SKM-1 treated with dmso at 0.1 percent for 144 hours (cell line): ENCODE results near the gene CBLB.
"Not testable (repeated sequence)": the region's sequence is repeated elsewhere in the genome, so short reads cannot be mapped to it uniquely, and the experiment has no call there.

ENCODE experiments used
- DNase-seq: peaks from one replicate; lab custom pipeline; 2025; ENCODE audit not compliant: unreplicated experiment; lab: John Stamatoyannopoulos, UW

Gene CBLB

GRCh38 chr3:105762214-105762613 lies 106.6 kb downstream of the CBLB start:
- not testable (repeated sequence) for DNase-seq

DNA sequence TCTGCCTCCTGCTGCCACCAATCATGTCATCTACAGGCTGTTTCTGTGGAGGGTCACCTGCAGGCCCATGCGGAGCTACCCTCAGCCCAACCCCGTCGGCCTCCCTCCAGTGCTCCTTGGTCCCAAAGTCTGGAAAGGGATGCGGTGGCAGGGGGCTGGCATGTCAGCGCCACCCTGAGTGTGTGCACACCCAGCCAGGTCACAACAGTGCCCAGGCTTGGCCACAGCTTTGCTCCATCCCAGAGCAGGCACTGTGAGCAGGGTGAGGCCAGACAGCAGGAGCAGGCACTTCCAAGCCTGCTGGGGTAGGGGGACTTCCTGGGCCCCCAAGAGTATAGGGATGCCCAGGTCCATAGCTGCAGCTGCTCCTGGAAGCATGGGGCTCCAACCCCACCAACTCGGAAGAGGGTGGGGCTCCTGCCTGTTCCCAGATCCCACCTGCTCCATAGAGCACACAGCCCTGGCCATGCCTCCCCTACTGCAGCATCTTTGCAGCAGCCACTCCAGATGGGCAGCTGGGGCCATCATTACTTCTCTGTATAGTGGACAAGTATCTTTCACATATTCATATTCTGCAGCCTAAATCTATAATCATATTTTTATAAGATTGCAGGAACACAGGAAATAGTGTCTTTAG lies 109.3 kb downstream of the CBLB start:
- DNase-seq, result no peak

DNA sequence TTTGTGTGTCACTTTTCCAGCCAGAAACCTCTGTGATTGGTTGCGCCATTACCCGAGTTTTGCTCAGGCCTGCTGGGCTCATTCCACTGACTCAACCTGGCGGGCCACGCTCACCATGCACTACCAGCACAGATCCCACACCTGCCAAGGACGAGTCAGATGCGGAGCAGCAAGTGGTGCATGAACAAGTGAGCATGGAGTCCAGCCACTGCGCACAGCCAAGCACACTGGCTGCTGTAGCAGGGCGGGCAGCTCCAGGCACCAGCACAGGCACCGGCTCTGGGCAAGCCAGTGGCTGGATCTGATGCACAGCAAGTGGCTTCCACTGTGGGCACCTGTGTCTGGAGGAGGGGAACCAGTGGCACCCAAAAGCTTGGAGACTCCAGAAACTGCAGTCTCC lies 110.4 kb downstream of the CBLB start:
- DNase-seq, result no peak

- DNase-seq, result no peak
Observed at GRCh38 chr3:105755121-105755886, 113.5 kb downstream of the CBLB start.

DNA sequence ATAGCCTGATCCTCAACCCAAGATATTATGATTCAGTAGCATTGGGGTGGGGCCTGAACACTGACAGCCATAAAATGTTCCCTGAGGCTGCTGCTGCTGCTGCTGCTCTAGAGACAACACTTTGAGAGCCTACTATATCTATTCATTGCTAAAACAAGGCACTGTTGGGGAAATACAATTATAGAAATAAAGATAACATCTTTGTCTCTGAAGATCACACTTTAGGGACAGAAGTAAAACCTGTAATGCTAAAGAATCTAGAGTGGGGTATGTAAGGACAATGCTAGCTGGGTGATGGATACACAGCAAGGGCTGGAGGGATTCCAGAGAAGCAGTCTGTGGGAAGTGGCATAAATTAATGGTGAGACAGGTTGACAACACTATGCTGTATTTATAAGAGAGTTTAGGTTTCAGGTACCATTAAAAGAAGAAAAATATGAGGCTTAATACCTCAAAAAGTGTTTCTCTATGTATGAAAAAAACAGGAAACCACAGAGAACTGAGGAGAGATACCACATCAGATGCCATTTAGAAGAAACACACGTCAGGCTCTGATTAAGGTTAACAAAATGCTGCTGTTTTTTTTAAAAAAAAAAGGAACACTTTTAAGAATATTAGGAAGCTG lies 115.9 kb downstream of the CBLB start:
- DNase-seq, result no peak

DNA sequence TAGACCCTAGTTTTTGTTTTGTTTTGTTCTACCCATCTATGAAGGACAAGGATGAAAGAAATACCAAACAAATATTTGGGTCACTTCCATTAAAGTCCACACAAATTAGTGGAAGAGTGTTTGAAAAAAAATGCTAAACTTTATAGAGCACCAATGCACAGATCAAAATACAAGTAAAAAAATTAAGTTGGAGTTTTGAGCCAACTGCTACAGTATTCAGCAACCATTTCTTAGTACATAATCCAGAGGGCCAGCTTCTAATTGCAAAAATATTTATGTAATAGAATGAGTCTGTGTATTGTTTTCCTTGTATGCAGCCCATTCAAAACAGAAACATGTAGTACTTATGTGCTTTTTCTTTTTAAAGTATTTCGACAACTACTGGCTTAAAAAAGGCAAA lies 121.1 kb downstream of the CBLB start:
- DNase-seq, result no peak

GRCh38 chr3:105747060-105747541 lies 121.7 kb downstream of the CBLB start:
- no peak for DNase-seq

GRCh38 chr3:105746231-105746996 lies 122.4 kb downstream of the CBLB start:
- no peak for DNase-seq

DNA sequence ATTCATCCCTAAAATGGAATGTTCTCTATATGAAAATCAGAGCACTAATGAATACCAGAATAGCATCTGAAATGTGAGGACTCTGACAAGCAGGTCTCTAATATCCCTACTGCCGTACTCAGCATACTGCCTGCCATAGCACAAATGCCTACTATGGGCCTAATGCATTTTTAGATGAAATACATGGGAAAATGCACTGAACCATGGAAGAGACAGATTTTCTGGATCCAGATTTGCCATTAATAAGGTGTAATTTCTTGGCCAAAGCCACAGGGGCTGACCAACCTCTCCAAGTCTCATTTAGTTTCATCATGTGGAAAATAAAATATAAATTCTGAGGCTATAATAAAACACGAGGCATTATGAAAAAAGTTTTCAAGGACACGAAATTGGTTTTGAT lies 123.8 kb downstream of the CBLB start:
- no peak for DNase-seq

DNA sequence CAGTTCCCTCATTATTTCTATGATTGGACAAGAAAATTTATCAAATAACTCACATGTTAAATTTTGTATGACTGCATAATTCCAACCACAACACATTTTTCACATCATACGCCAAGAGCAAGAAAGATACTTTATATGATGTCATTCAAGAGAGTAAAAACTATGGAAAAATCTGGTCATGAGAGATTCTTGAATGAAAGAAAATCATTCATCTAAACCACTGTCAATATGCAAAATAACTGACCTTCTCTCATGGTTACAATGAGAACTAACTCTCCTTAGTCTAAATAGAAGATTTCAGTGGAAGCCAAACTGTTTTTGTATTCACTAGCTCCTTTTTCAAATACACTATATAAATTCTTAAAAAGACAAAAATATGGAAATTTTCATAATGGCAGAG lies 124.6 kb downstream of the CBLB start:
- no peak for DNase-seq

DNA sequence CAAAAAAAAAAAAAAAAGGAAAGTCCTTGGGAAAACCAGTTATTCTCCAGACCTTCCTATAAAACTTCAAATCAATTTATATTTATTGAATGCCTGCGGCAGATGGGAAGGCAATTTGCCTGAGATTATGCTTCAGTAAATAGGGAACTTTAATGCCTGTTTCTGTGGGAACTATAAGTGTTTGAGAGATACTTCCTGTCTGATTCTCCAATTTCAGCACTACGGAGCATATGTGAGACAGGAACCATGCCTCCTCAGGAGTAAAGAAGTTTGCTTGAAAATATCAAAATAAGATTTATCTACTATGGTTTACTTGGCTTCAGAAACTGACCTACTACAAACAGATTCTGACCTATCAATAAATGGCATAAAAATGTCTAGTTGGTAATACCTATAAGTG lies 135.5 kb downstream of the CBLB start:
- no peak for DNase-seq

- no peak for DNase-seq
Observed at GRCh38 chr3:105731686-105732085, 137.1 kb downstream of the CBLB start.

- DNase-seq, result no peak
Observed at GRCh38 chr3:105730801-105731354, 137.9 kb downstream of the CBLB start.

- no peak for DNase-seq
Observed at GRCh38 chr3:105729667-105730066, 139.1 kb downstream of the CBLB start.

GRCh38 chr3:105728771-105729312 lies 140.0 kb downstream of the CBLB start:
- no peak for DNase-seq

DNA sequence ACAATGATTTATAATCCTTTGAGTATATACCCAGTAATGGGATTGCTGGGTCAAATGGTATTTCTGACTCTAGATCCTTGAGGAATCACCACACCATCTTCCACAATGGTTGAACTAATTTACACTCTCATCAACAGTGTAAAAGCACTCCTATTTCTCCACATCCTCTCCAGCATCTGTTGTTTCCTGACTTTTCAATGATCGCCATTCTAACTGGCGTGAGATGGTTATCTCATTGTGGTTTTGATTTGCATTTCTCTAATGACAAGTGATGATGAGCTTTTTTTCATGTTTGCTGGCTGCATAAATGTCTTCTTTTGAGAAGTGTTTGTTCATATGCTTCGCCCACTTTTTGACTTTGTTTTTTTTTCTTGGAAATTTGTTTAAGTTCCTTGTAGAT lies 141.8 kb downstream of the CBLB start:
- not testable (repeated sequence) for DNase-seq

DNA sequence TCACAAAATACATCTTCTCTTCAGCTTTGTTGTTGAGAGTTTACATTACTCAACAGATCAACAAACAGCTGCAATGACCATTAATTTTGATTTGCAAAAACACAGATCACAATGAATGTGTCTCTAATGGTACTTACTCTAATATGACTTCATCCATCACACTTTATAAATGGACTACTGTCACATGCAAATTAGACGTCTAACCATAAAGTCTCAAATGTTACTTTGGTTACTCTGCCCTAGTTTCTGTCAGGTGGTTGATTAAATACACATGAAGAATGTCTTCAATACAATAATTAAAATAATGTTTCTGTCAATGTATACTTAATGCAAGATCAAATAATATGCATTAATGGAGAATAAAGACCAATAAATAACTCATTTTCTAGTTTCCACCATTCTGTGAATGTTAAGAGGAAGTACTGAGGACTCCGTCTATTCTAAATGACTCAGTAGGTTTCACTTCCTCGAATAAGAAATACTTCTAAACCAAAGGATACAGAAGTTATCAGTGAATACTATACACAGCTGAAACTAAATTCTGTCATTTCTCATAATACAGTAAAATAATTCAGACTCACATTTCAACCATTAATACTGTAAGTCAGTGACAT lies 145.8 kb downstream of the CBLB start:
- peak; percentile 81 for DNase-seq

DNA sequence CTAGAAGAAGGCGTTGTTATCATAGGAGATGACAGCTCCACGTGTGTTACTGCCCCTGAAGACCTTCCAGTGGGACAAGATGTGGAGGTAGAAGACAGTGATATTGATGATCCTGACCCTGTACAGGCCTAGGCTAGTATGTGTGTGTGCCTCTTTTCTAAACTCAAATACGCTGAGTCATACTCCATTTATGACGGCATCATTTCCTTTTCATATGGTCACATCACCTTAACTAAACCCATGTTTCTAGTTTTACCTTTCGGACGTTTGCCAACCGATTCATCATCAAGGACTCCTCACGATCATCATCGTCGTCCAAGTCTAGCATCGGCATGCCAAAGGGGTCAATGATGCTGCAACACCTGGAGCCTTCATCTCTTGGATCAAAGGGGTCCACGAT lies 149.0 kb downstream of the CBLB start:
- no peak for DNase-seq

DNA sequence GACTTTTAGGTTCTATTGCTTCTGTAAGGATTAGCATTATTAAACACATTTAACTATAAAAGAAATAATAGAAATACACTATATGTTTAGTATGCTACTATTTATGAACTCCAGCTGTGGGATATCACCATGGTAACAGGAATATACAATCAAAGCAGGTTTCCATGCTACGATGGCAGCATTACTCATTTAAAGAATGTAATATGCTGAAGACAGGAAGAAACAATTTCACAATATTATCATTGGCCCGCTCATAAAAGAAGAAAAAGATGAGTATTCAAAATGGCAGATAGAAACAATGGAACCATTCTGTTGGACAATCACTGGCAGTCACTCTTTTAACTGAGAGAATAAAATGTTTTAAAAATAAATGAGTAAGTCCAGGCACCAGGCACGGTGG lies 153.4 kb downstream of the CBLB start:
- DNase-seq, result no peak

GRCh38 chr3:105714453-105714852 lies 154.4 kb downstream of the CBLB start:
- no peak for DNase-seq
